Astrocyte (in vitro differentiated cells and primary cell): ENCODE data around the gene ULBP2.

ENCODE experiments used
- EZH2 ChIP-seq: IDR thresholded peaks from 2 replicates; pipeline ENCODE4 v1.6.1; 2012; ENCODE audit warnings: mild to moderate bottlenecking, low read length, inconsistent platforms; ENCODE audit not compliant: insufficient read depth
- TF ChIP-seq, protein P1 (sequence below): IDR thresholded peaks from 2 replicates; pipeline ENCODE4 v1.5.1; 2011; ENCODE audit warnings: low read depth, mild to moderate bottlenecking, inconsistent platforms, low read length, moderate library complexity; ENCODE audit not compliant: insufficient read depth

- TF ChIP-seq, protein P1, sequence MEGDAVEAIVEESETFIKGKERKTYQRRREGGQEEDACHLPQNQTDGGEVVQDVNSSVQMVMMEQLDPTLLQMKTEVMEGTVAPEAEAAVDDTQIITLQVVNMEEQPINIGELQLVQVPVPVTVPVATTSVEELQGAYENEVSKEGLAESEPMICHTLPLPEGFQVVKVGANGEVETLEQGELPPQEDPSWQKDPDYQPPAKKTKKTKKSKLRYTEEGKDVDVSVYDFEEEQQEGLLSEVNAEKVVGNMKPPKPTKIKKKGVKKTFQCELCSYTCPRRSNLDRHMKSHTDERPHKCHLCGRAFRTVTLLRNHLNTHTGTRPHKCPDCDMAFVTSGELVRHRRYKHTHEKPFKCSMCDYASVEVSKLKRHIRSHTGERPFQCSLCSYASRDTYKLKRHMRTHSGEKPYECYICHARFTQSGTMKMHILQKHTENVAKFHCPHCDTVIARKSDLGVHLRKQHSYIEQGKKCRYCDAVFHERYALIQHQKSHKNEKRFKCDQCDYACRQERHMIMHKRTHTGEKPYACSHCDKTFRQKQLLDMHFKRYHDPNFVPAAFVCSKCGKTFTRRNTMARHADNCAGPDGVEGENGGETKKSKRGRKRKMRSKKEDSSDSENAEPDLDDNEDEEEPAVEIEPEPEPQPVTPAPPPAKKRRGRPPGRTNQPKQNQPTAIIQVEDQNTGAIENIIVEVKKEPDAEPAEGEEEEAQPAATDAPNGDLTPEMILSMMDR = no peak
- no peak for TF ChIP-seq EZH2
Measured at GRCh38 chr6:149948616-149949015, 6.8 kb downstream of the ULBP2 start.
